Endothelial cell of umbilical vein (primary cell): ENCODE results near the gene ST8SIA6.

ENCODE experiments used
- CTCF ChIP-seq, 2 donors: IDR thresholded peaks; 1 replicate in 1 of 2; 2 replicates in 1 of 2; pipeline ENCODE4 v1.5.1; 2011; ENCODE audit warnings: low read length in 2 of 2, mild to moderate bottlenecking in 2 of 2, moderate library complexity in 2 of 2, control low read depth in 1 of 2, inconsistent platforms in 1 of 2, low read depth in 1 of 2; ENCODE audit not compliant: insufficient read depth in 1 of 2; ENCODE audit errors: extremely low read depth in 1 of 2
- EZH2 ChIP-seq: IDR thresholded peaks from 2 replicates; pipeline ENCODE4 v1.6.1; 2012; ENCODE audit warnings: borderline replicate concordance, low read depth, mild to moderate bottlenecking, moderate library complexity, low read length, inconsistent platforms; ENCODE audit not compliant: severe bottlenecking
- FOS ChIP-seq: IDR thresholded peaks from 2 replicates; pipeline ENCODE4 v1.6.1; 2011; ENCODE audit warnings: mild to moderate bottlenecking, low read length, moderate library complexity, borderline replicate concordance; ENCODE audit not compliant: insufficient read depth
- GATA2 ChIP-seq: IDR thresholded peaks from 2 replicates; pipeline ENCODE4 v1.7.0; 2011; ENCODE audit warnings: low read depth, mild to moderate bottlenecking, moderate library complexity, mixed read lengths, low read length; ENCODE audit not compliant: insufficient read length, insufficient read depth
- JUN ChIP-seq: IDR thresholded peaks from 2 replicates; pipeline ENCODE4 v1.6.1; 2011; ENCODE audit warnings: borderline replicate concordance, low read depth; ENCODE audit not compliant: insufficient read length, insufficient read depth
- MAX ChIP-seq: IDR thresholded peaks from 2 replicates; pipeline ENCODE4 v1.6.1; 2011; ENCODE audit not compliant: insufficient read depth, insufficient read length
- MYC ChIP-seq: IDR thresholded peaks from one replicate; pipeline ENCODE4 v1.6.1; 2011; ENCODE audit warnings: mild to moderate bottlenecking, low read depth, low read length
- POLR2A ChIP-seq: IDR thresholded peaks from 2 replicates; pipeline ENCODE4 v1.6.1; 2012; ENCODE audit warnings: low read depth, mild to moderate bottlenecking, control low read depth, low read length
- POLR2AphosphoS5 ChIP-seq: IDR thresholded peaks from 2 replicates; pipeline ENCODE4 v1.6.1; 2012; ENCODE audit warnings: low read depth, mild to moderate bottlenecking, control low read depth, low read length, moderate library complexity; ENCODE audit not compliant: insufficient read depth

GRCh38 chr10:17497446-17498030 lies 43.1 kb upstream of the ST8SIA6 start:
- TF ChIP-seq POLR2A (no peak), CTCF (IDR thresholded peaks at IDR 0.05; ENCODE audit: extremely low read depth in 1 of 2, insufficient read depth in 1 of 2, low read depth in 1 of 2, low read length in 2 of 2) (no peak), MAX (no peak), EZH2 (no peak), JUN (no peak), POLR2AphosphoS5 (no peak), GATA2 (no peak), MYC (no peak), FOS (no peak)
